Heart left ventricle (tissue), 16 donors: ENCODE results near the gene PBX1. TPM values are rescaled to one million over a fixed set of nuclear protein-coding genes. Genes with fewer than 3 reads are reported as not detected.
A peak's percentile ranks its signal among the peaks of the same experiment; 100 is the strongest.

Source experiments
- ATAC-seq, 4 donors: fragments of 200-7000 bp; cut with Tn5 transposase; one replicate each; pipeline ENCODE4 v1.9.1; 2020 to 2022; ENCODE audit warnings: moderate library complexity in 4 of 4, mild to moderate bottlenecking in 3 of 4, moderate number of reproducible peaks in 1 of 4
- DNase-seq, 5 donors: peaks; one replicate each; pipeline ENCODE4 v3.0.0-alpha.2; 2020
- H3K27ac ChIP-seq, 12 donors: fragments of 200-600 bp; sonication (generic) in 4 of 12; one replicate each; pipeline versions ENCODE4 v1.5.0 to v1.8.0; 2016 to 2022; ENCODE audit warnings: mild to moderate bottlenecking in 2 of 12
- H3K27me3 ChIP-seq, 9 donors: fragments of 200-600 bp; sonication (generic) in 2 of 9; one replicate each; pipeline versions ENCODE4 v1.5.1 to v1.8.0; 2016 to 2022; ENCODE audit warnings: mild to moderate bottlenecking in 3 of 9
- H3K36me3 ChIP-seq, 9 donors: fragments of 200-600 bp; sonication (generic) in 2 of 9; one replicate each; pipeline versions ENCODE4 v1.5.0 to v1.8.0; 2018 to 2022; ENCODE audit warnings: mild to moderate bottlenecking in 2 of 9
- H3K4me1 ChIP-seq, 12 donors: fragments of 200-600 bp; sonication (generic) in 4 of 12; one replicate each; pipeline versions ENCODE4 v1.5.0 to v1.8.0; 2016 to 2022; ENCODE audit warnings: mild to moderate bottlenecking in 3 of 12
- H3K4me3 ChIP-seq, 12 donors: fragments of 200-600 bp; sonication (generic) in 4 of 12; one replicate each; pipeline versions ENCODE4 v1.5.0 to v1.8.0; 2017 to 2022; ENCODE audit warnings: mild to moderate bottlenecking in 9 of 12, moderate library complexity in 4 of 12
- H3K9me3 ChIP-seq, 12 donors: fragments of 200-600 bp; sonication (generic) in 4 of 12; one replicate each; pipeline versions ENCODE4 v1.5.0 to v1.8.0; 2016 to 2022; ENCODE audit warnings: mild to moderate bottlenecking in 1 of 12
- CTCF ChIP-seq, 12 donors: fragments of 200-600 bp; sonication (generic) in 4 of 12; IDR thresholded peaks; one replicate each; pipeline versions ENCODE4 v1.5.0 to v1.8.0; 2018 to 2022; ENCODE audit warnings: antibody characterized with exemption in 12 of 12, mild to moderate bottlenecking in 5 of 12
- POLR2A ChIP-seq, 2 donors: fragments of 450-650 bp; IDR thresholded peaks; one replicate each; pipeline ENCODE4 v1.6.1; 2017; ENCODE audit warnings: antibody characterized with exemption in 2 of 2, mild to moderate bottlenecking in 2 of 2, moderate library complexity in 2 of 2
- WGBS, 4 donors: extraction: QIAGEN DNeasy Blood & Tissue Kit in 2 of 4; methylation state at CpG; one replicate each; pipeline versions ENCODE4 v1.1.5 to v1.1.7; 2013 to 2018; 5-methylcytosine and 5-hydroxymethylcytosine counted together
- intact Hi-C, 10 donors: fragments of 100-400 bp; cut with DNase I; formaldehyde crosslinking; loops; one replicate each; pipeline versions ENCODE4 v1.11.1 to v1.14.2; 2022
- polyA plus RNA-seq, 2 donors: library from polyadenylated mRNA; stranded (reverse); fragments of 200-250 nt; gene quantifications; one replicate each; pipeline ENCODE4 v1.2.3, GENCODE V29; 2013
- total RNA-seq, 9 donors: library from RNA; depleted of rRNA in 2 of 9; stranded (reverse); fragments of >200 nt in 2 of 9; fragmentation: NEBNext Ultra II Directional in 3 of 9; extraction: Animal tissue kit (Norgen Biotek cat#: 25700) in 3 of 9; gene quantifications; one replicate each; pipeline versions ENCODE4 v1.1.0 to v1.2.4, GENCODE V29; 2016 to 2023
- donor health status: ischemic (EF 13 %, LVEDD 7.1; RV severe dilation, severe dysfunction).
- donor health status: healthy with polysubstance abuse.
- donor health status: DM: no; HTN: yes; CAD: no.
- donor health status: DM: no; HTN: no; CAD: no.
- donor health status: ischemic (EF 25% LVEDD 6.9; RV normal size, moderate dysfunction).
- donor health status: ischemic (EF 25% LVEDD 5.7; RV mildly dilated, moderate dysfunction).
- donor health status: healthy.
- donor health status: DM: yes; HTN: yes; CAD: no.
- donor health status: ischemic (EF 35%, LVEDD 5.7; RV mildly dilated, moderate dysfunction).
- donor health status: nonischemic (EF 11% LVEDD 7.7; RV severe dilation, severe dysfunction).
- donor health status: DM: yes; HTN: yes; CAD: no.
- donor health status: PGD.
- donor health status: ischemic (EF 29% LVEDD 5.4; RV normal size, mild dysfunction).
- donor health status: nonischemic (EF 23%, LVEDD 6.1; RV moderate dilation, normal function).

PBX1 gene
- total and polyA plus RNA-seq, 11 donors: 15.2 to 78.2 (median 59.1) TPM

GRCh38 chr1:164633997-164634396, 75.0 kb downstream of the PBX1 start:
- H3K36me3 ChIP-seq: peaks cover 0 to 7% (median 0%) of the 10 kb centered on the region in 9 donors
- no peak for DNase-seq
- H3K27ac ChIP-seq: peak overlapping the region in 1 of 12 donors; percentile 80
- no peak for ATAC-seq
- peaks cover 0 to 73% (median 45%) of the 10 kb centered on the region in 12 donors for H3K4me1 ChIP-seq
- no peak overlapping the region for H3K4me3 ChIP-seq
- H3K9me3 ChIP-seq: no peaks in the 10 kb centered on the region
- no peaks in the 10 kb centered on the region for H3K27me3 ChIP-seq
- TF ChIP-seq CTCF (IDR thresholded peaks at IDR 0.05) (no peak), POLR2A (IDR thresholded peaks at IDR 0.05) (no peak)
- 60 to 63% (median 61%) methylated on average over 7 of the region's 7 CpGs for WGBS, 4 donors
- intact Hi-C loops: loop anchor here in 2 of 10 donors (10.0 kb wide), 2 partner anchors 151 to 281 kb away; no protein-coding TSS in a partner anchor

GRCh38 chr1:164635059-164635802, 76.2 kb downstream of the PBX1 start:
- no peak for DNase-seq
- no peaks in the 10 kb centered on the region for H3K9me3 ChIP-seq
- H3K27ac ChIP-seq: peak overlapping the region in 2 of 12 donors; percentile 24 to 80
- intact Hi-C loops: loop anchor here in 2 of 10 donors (10.0 kb wide), 2 partner anchors 150 to 280 kb away; no protein-coding TSS in a partner anchor
- H3K27me3 ChIP-seq: no peaks in the 10 kb centered on the region
- no peak for TF ChIP-seq POLR2A (IDR thresholded peaks at IDR 0.05)
- TF ChIP-seq CTCF (IDR thresholded peaks at IDR 0.05): no peak
- H3K4me3 ChIP-seq: no peak overlapping the region
- WGBS, 4 donors: 91 to 94% (median 92%) methylated on average over 22 of the region's 22 CpGs
- H3K36me3 ChIP-seq: peaks cover 0 to 6% (median 0%) of the 10 kb centered on the region in 9 donors
- peaks cover 0 to 85% (median 54%) of the 10 kb centered on the region in 12 donors for H3K4me1 ChIP-seq
- no peak for ATAC-seq

GRCh38 chr1:164635803-164636731, 77.1 kb downstream of the PBX1 start:
- ATAC-seq: no peak
- no peak for TF ChIP-seq POLR2A (IDR thresholded peaks at IDR 0.05)
- no peak for TF ChIP-seq CTCF (IDR thresholded peaks at IDR 0.05)
- no peak for DNase-seq
- 66 to 83% (median 76%) methylated on average over 5 of the region's 5 CpGs for WGBS, 4 donors
- Histone ChIP-seq H3K27me3 (no peaks in the 10 kb centered on the region), H3K36me3 (peaks cover 0 to 6% (median 0%) of the 10 kb centered on the region in 9 donors), H3K9me3 (no peaks in the 10 kb centered on the region), H3K27ac (peak overlapping the region in 3 of 12 donors; percentile 80 to 86 (median 85)), H3K4me1 (peaks cover 0 to 90% (median 60%) of the 10 kb centered on the region in 12 donors), H3K4me3 (no peak overlapping the region)
- intact Hi-C loops: loop anchor here in 2 of 10 donors (10.0 kb wide), 2 partner anchors 149 to 279 kb away; no protein-coding TSS in a partner anchor
